HCT116 (cell line): ENCODE data around the gene AZIN2.

Experiments used
- CEBPB ChIP-seq: IDR thresholded peaks from 2 replicates; pipeline ENCODE4 v1.6.1; 2012; ENCODE audit warnings: low read depth
- EGR1 ChIP-seq: IDR thresholded peaks from 2 replicates; pipeline ENCODE4 v1.6.1; 2012; ENCODE audit warnings: low read depth
- EZH2 ChIP-seq: fragments of 200-600 bp; sonication (generic); IDR thresholded peaks from 2 replicates; pipeline ENCODE4 v1.6.1; 2017; ENCODE audit warnings: antibody characterized with exemption, mixed run types
- FOSL1 ChIP-seq: IDR thresholded peaks from 2 replicates; pipeline ENCODE4 v1.6.1; 2012; ENCODE audit warnings: low read depth
- POLR2A ChIP-seq: IDR thresholded peaks from 2 replicates; pipeline ENCODE4 v1.7.0; 2011; ENCODE audit warnings: borderline replicate concordance; ENCODE audit not compliant: insufficient read depth, insufficient read length; ENCODE audit errors: extremely low read depth
- POLR2AphosphoS5 ChIP-seq: IDR thresholded peaks from 2 replicates; pipeline ENCODE4 v1.6.1; 2011; ENCODE audit warnings: mild to moderate bottlenecking, low read depth, low read length, moderate library complexity
- RAD21 ChIP-seq: IDR thresholded peaks from 2 replicates; pipeline ENCODE4 v1.6.1; 2012; ENCODE audit warnings: low read depth, mild to moderate bottlenecking
- TCF7L2 ChIP-seq: IDR thresholded peaks from 2 replicates; pipeline ENCODE4 v1.7.0; 2011; ENCODE audit warnings: borderline replicate concordance, inconsistent platforms; ENCODE audit not compliant: insufficient read depth, insufficient read length; ENCODE audit errors: extremely low read depth
- YY1 ChIP-seq: IDR thresholded peaks from 2 replicates; pipeline ENCODE4 v1.6.1; 2011; ENCODE audit warnings: low read length, low read depth, moderate library complexity, mild to moderate bottlenecking; ENCODE audit not compliant: insufficient replicate concordance; ENCODE audit errors: extremely low read depth
- TF ChIP-seq, protein P1 (sequence below): IDR thresholded peaks from 2 replicates; pipeline ENCODE4 v1.6.1; 2012; ENCODE audit warnings: low read depth
- TF ChIP-seq, protein P2 (sequence below), 3 experiments: fragments of 200-600 bp in 1 of 3; sonication (generic) in 1 of 3; IDR thresholded peaks in 2 of 3; conservative IDR thresholded peaks in 1 of 3; 2 replicates each; pipeline ENCODE4 v1.5.1; 2012 to 2017; ENCODE audit warnings: low read depth in 2 of 3, low read length in 2 of 3, antibody characterized with exemption in 1 of 3, borderline replicate concordance in 1 of 3, control low read depth in 1 of 3, mild to moderate bottlenecking in 1 of 3, mixed read lengths in 1 of 3, mixed run types in 1 of 3, moderate library complexity in 1 of 3; ENCODE audit not compliant: insufficient read depth in 1 of 3
- TF ChIP-seq, protein P3 (sequence below): IDR thresholded peaks from 2 replicates; pipeline ENCODE4 v1.6.1; 2012

DNA sequence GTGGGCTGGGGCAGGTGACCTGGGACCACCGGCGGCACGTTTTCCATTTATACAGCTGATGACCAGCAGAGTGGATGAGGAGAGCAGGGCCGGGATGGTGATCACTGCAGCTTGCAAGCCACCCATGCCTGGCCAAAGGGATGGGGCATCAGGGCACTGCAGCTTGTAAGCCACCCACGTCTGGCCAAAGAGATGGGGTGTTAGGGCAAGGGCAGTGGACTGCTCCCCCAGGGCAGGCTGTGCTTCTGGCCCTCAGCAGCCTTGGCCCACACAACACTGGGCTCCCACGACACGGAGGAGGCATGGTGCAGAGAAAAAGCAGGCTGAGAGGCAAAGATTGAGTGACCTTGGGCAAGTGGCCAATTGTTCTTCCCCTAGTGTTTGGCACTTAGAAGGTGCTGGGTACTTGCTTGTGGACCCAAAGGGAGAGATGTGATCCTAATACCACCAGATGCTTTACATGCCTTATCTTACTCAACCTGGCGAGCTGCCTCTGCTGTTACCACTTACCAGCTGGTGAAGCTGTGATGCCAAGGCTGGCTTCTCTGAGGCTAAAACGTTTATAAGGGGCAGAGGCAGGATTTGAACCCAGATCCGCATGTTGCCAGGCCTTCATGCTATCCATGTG lies 52.6 kb downstream of the AZIN2 start:
- TF ChIP-seq, protein P1, sequence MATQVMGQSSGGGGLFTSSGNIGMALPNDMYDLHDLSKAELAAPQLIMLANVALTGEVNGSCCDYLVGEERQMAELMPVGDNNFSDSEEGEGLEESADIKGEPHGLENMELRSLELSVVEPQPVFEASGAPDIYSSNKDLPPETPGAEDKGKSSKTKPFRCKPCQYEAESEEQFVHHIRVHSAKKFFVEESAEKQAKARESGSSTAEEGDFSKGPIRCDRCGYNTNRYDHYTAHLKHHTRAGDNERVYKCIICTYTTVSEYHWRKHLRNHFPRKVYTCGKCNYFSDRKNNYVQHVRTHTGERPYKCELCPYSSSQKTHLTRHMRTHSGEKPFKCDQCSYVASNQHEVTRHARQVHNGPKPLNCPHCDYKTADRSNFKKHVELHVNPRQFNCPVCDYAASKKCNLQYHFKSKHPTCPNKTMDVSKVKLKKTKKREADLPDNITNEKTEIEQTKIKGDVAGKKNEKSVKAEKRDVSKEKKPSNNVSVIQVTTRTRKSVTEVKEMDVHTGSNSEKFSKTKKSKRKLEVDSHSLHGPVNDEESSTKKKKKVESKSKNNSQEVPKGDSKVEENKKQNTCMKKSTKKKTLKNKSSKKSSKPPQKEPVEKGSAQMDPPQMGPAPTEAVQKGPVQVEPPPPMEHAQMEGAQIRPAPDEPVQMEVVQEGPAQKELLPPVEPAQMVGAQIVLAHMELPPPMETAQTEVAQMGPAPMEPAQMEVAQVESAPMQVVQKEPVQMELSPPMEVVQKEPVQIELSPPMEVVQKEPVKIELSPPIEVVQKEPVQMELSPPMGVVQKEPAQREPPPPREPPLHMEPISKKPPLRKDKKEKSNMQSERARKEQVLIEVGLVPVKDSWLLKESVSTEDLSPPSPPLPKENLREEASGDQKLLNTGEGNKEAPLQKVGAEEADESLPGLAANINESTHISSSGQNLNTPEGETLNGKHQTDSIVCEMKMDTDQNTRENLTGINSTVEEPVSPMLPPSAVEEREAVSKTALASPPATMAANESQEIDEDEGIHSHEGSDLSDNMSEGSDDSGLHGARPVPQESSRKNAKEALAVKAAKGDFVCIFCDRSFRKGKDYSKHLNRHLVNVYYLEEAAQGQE, result no peak
- TF ChIP-seq POLR2AphosphoS5 (no peak), EGR1 (no peak), TCF7L2 (no peak), RAD21 (no peak), YY1 (no peak), FOSL1 (no peak), POLR2A (no peak), CEBPB (no peak), EZH2 (no peak)
- TF ChIP-seq, protein P2, sequence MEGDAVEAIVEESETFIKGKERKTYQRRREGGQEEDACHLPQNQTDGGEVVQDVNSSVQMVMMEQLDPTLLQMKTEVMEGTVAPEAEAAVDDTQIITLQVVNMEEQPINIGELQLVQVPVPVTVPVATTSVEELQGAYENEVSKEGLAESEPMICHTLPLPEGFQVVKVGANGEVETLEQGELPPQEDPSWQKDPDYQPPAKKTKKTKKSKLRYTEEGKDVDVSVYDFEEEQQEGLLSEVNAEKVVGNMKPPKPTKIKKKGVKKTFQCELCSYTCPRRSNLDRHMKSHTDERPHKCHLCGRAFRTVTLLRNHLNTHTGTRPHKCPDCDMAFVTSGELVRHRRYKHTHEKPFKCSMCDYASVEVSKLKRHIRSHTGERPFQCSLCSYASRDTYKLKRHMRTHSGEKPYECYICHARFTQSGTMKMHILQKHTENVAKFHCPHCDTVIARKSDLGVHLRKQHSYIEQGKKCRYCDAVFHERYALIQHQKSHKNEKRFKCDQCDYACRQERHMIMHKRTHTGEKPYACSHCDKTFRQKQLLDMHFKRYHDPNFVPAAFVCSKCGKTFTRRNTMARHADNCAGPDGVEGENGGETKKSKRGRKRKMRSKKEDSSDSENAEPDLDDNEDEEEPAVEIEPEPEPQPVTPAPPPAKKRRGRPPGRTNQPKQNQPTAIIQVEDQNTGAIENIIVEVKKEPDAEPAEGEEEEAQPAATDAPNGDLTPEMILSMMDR (IDR thresholded peaks at IDR 0.05 in 2 of 3, conservative IDR thresholded peaks at IDR 0.05 in 1 of 3; ENCODE audit: borderline replicate concordance in 1 of 3, insufficient read depth in 1 of 3, low read depth in 2 of 3, low read length in 2 of 3), result no peak
- TF ChIP-seq, protein P3, sequence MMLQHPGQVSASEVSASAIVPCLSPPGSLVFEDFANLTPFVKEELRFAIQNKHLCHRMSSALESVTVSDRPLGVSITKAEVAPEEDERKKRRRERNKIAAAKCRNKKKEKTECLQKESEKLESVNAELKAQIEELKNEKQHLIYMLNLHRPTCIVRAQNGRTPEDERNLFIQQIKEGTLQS, result no peak
